ENCODE results near the gene RBP5. TPM values are rescaled to one million over a fixed set of nuclear protein-coding genes. Genes with fewer than 3 reads are reported as not detected.
A peak's percentile ranks its signal among the peaks of the same experiment; 100 is the strongest.

The RBP5 gene
- total and polyA plus RNA-seq, 4 donors, result 1.1 to 13.4 (median 6.3) TPM; not detected in 1

DNA sequence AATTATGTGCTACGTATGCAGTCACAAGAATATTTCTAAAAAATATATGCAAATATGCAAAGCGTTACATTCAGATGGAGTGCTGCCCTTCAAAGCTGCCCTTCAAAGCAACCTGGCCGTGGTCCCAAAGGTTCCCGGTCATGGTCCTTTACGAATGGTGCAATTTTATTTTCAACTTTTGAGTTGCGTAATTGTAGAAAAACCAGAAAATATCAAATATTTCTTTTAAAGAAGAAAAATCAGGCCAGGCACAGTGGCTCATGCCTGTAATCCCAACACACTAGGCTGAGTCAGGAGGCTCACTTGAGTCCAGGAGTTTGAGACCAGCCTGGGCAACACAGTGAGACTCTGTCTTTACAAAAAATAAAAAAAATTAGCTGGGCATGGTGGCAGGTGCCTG is 22.8 kb upstream of the RBP5 start:
- ATAC-seq (ENCODE audit: low FRiP score), result no peak
- DNase-seq, result no peak
- peaks cover 0 to 8% of the 10 kb centered on the region in 2 donors for H3K36me3 ChIP-seq (ENCODE audit: control insufficient read depth in 1 of 2, insufficient read depth in 2 of 2, low read length in 1 of 2)
- 93 to 94% methylated on average over 6 of the region's 6 CpGs for WGBS, 2 donors
- H3K9me3 ChIP-seq (ENCODE audit: control insufficient read depth, low read length), result no peaks in the 10 kb centered on the region
- no peaks in the 10 kb centered on the region for H3K27me3 ChIP-seq (ENCODE audit: control insufficient read depth in 1 of 2, insufficient read depth in 2 of 2, low read length in 1 of 2)
- intact Hi-C loops (cut with DNase I), result no loop called here
- H3K4me1 ChIP-seq (ENCODE audit: control insufficient read depth in 1 of 2, insufficient read depth in 2 of 2, low read length in 2 of 2), result no peaks in the 10 kb centered on the region
- no peak overlapping the region for H3K27ac ChIP-seq (ENCODE audit: low read depth in 1 of 2, low read length in 2 of 2)
- no peak overlapping the region for H3K4me3 ChIP-seq (ENCODE audit: low read length in 2 of 2)

DNA sequence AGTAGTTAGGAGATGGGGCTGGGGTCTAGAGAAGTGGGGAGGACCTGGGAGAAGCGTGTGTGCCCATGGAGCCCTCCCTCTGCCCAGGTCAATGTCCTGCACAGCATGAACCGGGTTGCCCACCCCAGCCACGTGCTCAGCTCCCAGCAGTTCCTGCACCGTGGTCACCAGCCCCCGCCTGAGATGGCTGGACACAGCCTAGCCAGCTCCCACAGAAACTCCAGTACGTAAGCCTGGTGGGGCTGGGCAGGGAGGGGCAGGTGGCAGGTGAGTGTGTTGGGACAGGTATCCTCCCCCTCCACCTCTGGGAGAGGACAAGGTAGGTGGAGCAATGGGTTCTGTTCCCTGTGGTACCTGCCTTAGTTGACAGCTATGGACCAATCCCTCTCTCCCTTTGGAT is 22.2 kb upstream of the RBP5 start:
- H3K27me3 ChIP-seq (ENCODE audit: control insufficient read depth in 1 of 2, insufficient read depth in 2 of 2, low read length in 1 of 2), result no peaks in the 10 kb centered on the region
- H3K36me3 ChIP-seq (ENCODE audit: control insufficient read depth in 1 of 2, insufficient read depth in 2 of 2, low read length in 1 of 2), result peaks cover 0 to 8% of the 10 kb centered on the region in 2 donors
- H3K4me1 ChIP-seq (ENCODE audit: control insufficient read depth in 1 of 2, insufficient read depth in 2 of 2, low read length in 2 of 2), result no peaks in the 10 kb centered on the region
- ATAC-seq (ENCODE audit: low FRiP score) (no peak), DNase-seq (no peak)
- H3K4me3 ChIP-seq (ENCODE audit: low read length in 2 of 2), result no peak overlapping the region
- intact Hi-C loops (cut with DNase I), result no loop called here
- 91 to 96% methylated on average over 6 of the region's 6 CpGs for WGBS, 2 donors
- H3K9me3 ChIP-seq (ENCODE audit: control insufficient read depth, low read length), result no peaks in the 10 kb centered on the region
- H3K27ac ChIP-seq (ENCODE audit: low read depth in 1 of 2, low read length in 2 of 2), result no peak overlapping the region

DNA sequence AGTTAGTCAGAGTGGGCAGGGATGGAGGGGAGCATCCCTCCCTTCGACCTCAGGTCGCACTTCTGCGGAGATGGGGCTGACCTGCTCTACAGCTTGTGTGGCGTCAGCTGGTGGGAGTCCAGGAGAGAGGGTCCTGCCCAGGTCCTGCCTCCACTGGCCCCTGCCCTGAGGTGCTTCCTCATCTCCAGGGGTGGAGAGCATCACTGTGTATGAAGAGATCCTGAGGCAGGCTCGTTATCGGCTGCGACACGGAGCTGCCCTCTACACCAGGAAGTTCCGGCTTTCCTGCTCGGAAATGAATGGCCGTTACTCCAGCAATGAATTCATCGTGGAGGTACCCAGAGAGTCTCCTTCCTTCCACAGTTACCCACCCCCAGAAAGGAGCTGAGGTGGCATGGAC is 21.7 kb upstream of the RBP5 start:
- WGBS, 2 donors, result 95% methylated on average over 12 of the region's 12 CpGs
- no peak for ATAC-seq (ENCODE audit: low FRiP score)
- no peak overlapping the region for H3K27ac ChIP-seq (ENCODE audit: low read depth in 1 of 2, low read length in 2 of 2)
- H3K4me1 ChIP-seq (ENCODE audit: control insufficient read depth in 1 of 2, insufficient read depth in 2 of 2, low read length in 2 of 2), result no peaks in the 10 kb centered on the region
- intact Hi-C loops (cut with DNase I), result no loop called here
- H3K36me3 ChIP-seq (ENCODE audit: control insufficient read depth in 1 of 2, insufficient read depth in 2 of 2, low read length in 1 of 2), result peaks cover 0 to 8% of the 10 kb centered on the region in 2 donors
- H3K9me3 ChIP-seq (ENCODE audit: control insufficient read depth, low read length), result no peaks in the 10 kb centered on the region
- no peaks in the 10 kb centered on the region for H3K27me3 ChIP-seq (ENCODE audit: control insufficient read depth in 1 of 2, insufficient read depth in 2 of 2, low read length in 1 of 2)
- no peak for DNase-seq
- H3K4me3 ChIP-seq (ENCODE audit: low read length in 2 of 2), result no peak overlapping the region

DNA sequence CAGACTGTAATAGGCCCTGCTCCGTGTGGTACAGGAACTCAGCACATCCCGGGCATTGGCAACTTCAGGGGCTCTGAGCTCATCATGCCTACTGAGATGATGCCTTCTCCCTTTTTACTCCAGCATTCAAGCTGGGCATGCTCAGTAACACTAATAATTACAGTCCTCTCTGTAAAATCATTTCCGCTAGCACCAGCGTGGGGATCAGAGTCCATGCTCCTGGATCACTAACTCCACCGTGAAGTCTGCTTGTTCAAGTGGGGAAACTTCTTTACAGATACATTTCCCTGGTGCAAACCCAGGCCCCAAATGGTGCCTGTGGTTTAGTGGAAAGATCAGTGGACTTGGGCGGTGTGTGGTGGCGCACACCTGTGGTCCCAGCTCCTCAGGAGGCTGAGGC is 18.2 kb upstream of the RBP5 start:
- Histone ChIP-seq H3K9me3 (ENCODE audit: control insufficient read depth, low read length) (no peaks in the 10 kb centered on the region), H3K27ac (ENCODE audit: low read depth in 1 of 2, low read length in 2 of 2) (no peak overlapping the region), H3K4me3 (ENCODE audit: low read length in 2 of 2) (no peak overlapping the region), H3K36me3 (ENCODE audit: control insufficient read depth in 1 of 2, insufficient read depth in 2 of 2, low read length in 1 of 2) (peaks cover 0 to 8% of the 10 kb centered on the region in 2 donors), H3K27me3 (ENCODE audit: control insufficient read depth in 1 of 2, insufficient read depth in 2 of 2, low read length in 1 of 2) (no peaks in the 10 kb centered on the region), H3K4me1 (ENCODE audit: control insufficient read depth in 1 of 2, insufficient read depth in 2 of 2, low read length in 2 of 2) (no peaks in the 10 kb centered on the region)
- DNase-seq, result no peak
- ATAC-seq (ENCODE audit: low FRiP score), result no peak
- 92 to 97% methylated on average over 7 of the region's 7 CpGs for WGBS, 2 donors
- intact Hi-C loops (cut with DNase I), result loop anchor here in 1 of 2 donors (10.0 kb wide), 1 partner anchor 488 kb away; no protein-coding TSS in a partner anchor

DNA sequence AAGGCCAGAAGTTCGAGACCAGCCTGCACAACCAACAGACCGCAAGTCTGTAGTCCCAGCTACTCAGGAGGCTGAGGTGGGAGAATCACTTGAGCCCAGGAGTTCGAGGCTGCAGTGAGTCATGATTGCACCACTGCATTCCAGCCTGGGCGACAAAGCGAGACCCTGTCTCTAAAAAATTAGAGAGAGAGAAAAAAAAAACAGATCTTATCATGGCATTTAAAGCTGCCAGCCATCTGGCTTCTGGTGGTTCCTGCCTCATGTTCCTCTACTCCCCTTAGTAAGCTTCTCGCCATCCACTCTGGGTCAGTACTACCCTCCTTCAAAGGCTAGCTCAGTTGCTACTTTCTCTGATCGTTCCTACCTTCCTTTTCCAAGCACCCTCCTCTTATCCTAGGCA is 17.5 kb upstream of the RBP5 start:
- Histone ChIP-seq H3K4me1 (ENCODE audit: control insufficient read depth in 1 of 2, insufficient read depth in 2 of 2, low read length in 2 of 2) (no peaks in the 10 kb centered on the region), H3K36me3 (ENCODE audit: control insufficient read depth in 1 of 2, insufficient read depth in 2 of 2, low read length in 1 of 2) (peaks cover 0 to 8% of the 10 kb centered on the region in 2 donors), H3K4me3 (ENCODE audit: low read length in 2 of 2) (no peak overlapping the region), H3K27ac (ENCODE audit: low read depth in 1 of 2, low read length in 2 of 2) (no peak overlapping the region), H3K9me3 (ENCODE audit: control insufficient read depth, low read length) (no peaks in the 10 kb centered on the region), H3K27me3 (ENCODE audit: control insufficient read depth in 1 of 2, insufficient read depth in 2 of 2, low read length in 1 of 2) (no peaks in the 10 kb centered on the region)
- ATAC-seq (ENCODE audit: low FRiP score), result no peak
- intact Hi-C loops (cut with DNase I), result loop anchor here in 1 of 2 donors (10.0 kb wide), 1 partner anchor 489 kb away; no protein-coding TSS in a partner anchor
- WGBS, 2 donors, result 90 to 93% methylated on average over 7 of the region's 7 CpGs
- DNase-seq, result no peak

DNA sequence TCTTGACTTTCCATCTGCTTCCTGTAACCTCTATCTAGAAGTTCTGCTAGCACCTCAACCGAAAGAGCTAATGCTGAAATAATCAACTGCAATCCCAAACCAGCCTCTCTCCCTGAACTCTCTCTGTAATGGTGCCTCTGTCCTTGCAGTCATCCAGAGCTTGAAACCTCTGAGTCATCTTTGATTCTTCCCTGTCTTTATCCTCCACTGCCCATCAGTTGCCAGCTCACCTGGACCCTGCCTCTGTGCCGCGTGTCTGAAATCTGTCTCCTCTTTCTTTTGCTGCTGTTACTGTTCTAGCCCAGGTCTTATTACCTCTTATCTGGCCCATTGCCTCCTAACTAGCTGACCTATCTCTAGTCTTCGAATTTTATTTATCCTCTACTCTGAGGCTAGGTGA is 17.0 kb upstream of the RBP5 start:
- DNase-seq, result no peak
- 75 to 93% methylated on average over 4 of the region's 4 CpGs for WGBS, 2 donors
- Histone ChIP-seq H3K27me3 (ENCODE audit: control insufficient read depth in 1 of 2, insufficient read depth in 2 of 2, low read length in 1 of 2) (no peaks in the 10 kb centered on the region), H3K4me1 (ENCODE audit: control insufficient read depth in 1 of 2, insufficient read depth in 2 of 2, low read length in 2 of 2) (no peaks in the 10 kb centered on the region), H3K4me3 (ENCODE audit: low read length in 2 of 2) (no peak overlapping the region), H3K36me3 (ENCODE audit: control insufficient read depth in 1 of 2, insufficient read depth in 2 of 2, low read length in 1 of 2) (peaks cover 0 to 6% of the 10 kb centered on the region in 2 donors), H3K27ac (ENCODE audit: low read depth in 1 of 2, low read length in 2 of 2) (no peak overlapping the region), H3K9me3 (ENCODE audit: control insufficient read depth, low read length) (no peaks in the 10 kb centered on the region)
- intact Hi-C loops (cut with DNase I), result loop anchor here in 1 of 2 donors (10.0 kb wide), 1 partner anchor 489 kb away; no protein-coding TSS in a partner anchor
- no peak for ATAC-seq (ENCODE audit: low FRiP score)

DNA sequence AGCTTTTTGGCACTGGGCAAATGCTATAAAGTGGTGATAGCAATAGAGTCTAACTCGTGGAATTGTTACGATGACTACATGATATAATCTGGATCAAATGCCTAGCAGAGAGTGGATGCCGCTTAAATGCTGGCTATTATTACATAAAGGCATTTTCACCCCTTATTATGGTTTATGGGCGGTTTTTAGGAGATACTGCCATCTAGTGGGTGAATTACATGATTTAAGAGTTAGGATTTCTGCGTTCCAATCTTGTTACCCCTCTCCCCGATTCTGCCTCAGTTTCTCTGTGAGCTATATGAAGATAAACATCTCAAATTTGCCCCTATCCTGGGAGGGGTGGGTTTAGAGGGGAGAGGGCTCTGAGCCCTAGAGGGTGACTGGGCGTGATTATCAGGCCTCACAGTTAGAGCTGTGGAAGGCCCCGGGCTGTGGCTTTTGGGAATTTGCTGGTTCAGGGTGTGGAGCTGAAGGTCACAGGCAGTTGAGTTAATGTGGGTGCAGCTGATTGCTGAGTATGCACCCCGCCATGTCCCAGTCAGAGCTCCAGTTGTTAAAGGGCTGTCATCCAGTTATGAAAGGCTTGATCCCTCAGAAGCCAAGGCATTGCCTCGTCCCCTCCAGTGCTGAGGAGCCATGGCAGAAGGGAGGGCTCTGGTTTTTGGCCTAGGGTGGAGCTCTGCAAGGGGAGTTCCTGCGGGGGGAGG is 15.9 kb upstream of the RBP5 start:
- intact Hi-C loops (cut with DNase I), result loop anchor here in 1 of 2 donors (10.0 kb wide), 1 partner anchor 490 kb away; no protein-coding TSS in a partner anchor
- ATAC-seq (ENCODE audit: low FRiP score) (peak; percentile 64), DNase-seq (no peak)
- Histone ChIP-seq H3K27me3 (ENCODE audit: control insufficient read depth in 1 of 2, insufficient read depth in 2 of 2, low read length in 1 of 2) (no peaks in the 10 kb centered on the region), H3K4me3 (ENCODE audit: low read length in 2 of 2) (no peak overlapping the region), H3K36me3 (ENCODE audit: control insufficient read depth in 1 of 2, insufficient read depth in 2 of 2, low read length in 1 of 2) (peaks cover 0 to under 1% of the 10 kb centered on the region in 2 donors), H3K9me3 (ENCODE audit: control insufficient read depth, low read length) (no peaks in the 10 kb centered on the region), H3K27ac (ENCODE audit: low read depth in 1 of 2, low read length in 2 of 2) (no peak overlapping the region), H3K4me1 (ENCODE audit: control insufficient read depth in 1 of 2, insufficient read depth in 2 of 2, low read length in 2 of 2) (no peaks in the 10 kb centered on the region)
- WGBS, 2 donors, result 47 to 49% methylated on average over 11 of the region's 11 CpGs

DNA sequence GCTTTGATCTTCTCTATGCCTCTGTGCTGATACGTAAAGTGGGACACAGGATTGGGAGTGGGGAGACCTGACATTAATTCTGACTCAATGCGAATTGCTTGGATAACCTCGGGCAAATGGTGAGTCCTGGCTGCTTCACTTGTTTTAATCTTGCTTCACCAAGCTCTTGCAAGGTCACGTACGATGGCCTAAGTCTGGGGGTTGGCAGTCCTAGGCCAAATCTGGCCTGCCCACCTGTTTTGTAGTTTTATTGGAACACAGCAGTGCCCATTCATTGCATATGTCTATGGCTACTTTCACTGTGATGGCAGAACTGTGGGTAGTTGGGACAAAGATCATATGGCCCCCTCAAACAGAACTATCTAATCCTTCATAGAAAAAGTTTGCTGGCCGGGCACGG is 14.9 kb upstream of the RBP5 start:
- no peak overlapping the region for H3K4me3 ChIP-seq (ENCODE audit: low read length in 2 of 2)
- peak in 1 of 2 donors; percentile 11 for DNase-seq
- H3K9me3 ChIP-seq (ENCODE audit: control insufficient read depth, low read length), result no peaks in the 10 kb centered on the region
- H3K4me1 ChIP-seq (ENCODE audit: control insufficient read depth in 1 of 2, insufficient read depth in 2 of 2, low read length in 2 of 2), result no peaks in the 10 kb centered on the region
- no peak for ATAC-seq (ENCODE audit: low FRiP score)
- no peaks in the 10 kb centered on the region for H3K36me3 ChIP-seq (ENCODE audit: control insufficient read depth in 1 of 2, insufficient read depth in 2 of 2, low read length in 1 of 2)
- 89 to 95% methylated on average over 7 of the region's 7 CpGs for WGBS, 2 donors
- intact Hi-C loops (cut with DNase I), result loop anchor here in 1 of 2 donors (10.0 kb wide), 1 partner anchor 491 kb away; no protein-coding TSS in a partner anchor
- H3K27me3 ChIP-seq (ENCODE audit: control insufficient read depth in 1 of 2, insufficient read depth in 2 of 2, low read length in 1 of 2), result no peaks in the 10 kb centered on the region
- no peak overlapping the region for H3K27ac ChIP-seq (ENCODE audit: low read depth in 1 of 2, low read length in 2 of 2)
